Cardiac fibroblast (primary cell): ENCODE data around the gene MAGI2.
"Not testable (repeated sequence)": the region's sequence is repeated elsewhere in the genome, so short reads cannot be mapped to it uniquely, and the experiment has no call there.

Experiments
- DNase-seq, 2 donors: peaks; one replicate each; pipeline versions ENCODE4 v3.0.0 to v3.0.0-alpha.2; 2010; ENCODE audit warnings: low read depth in 2 of 2
- H3K4me3 ChIP-seq, 2 donors: replicated peaks in 1 of 2; 1 replicate in 1 of 2; 2 replicates in 1 of 2; pipeline ENCODE4 v1.5.1; 2011; ENCODE audit warnings: low read depth in 2 of 2, low read length in 2 of 2, mild to moderate bottlenecking in 2 of 2, moderate library complexity in 1 of 2
- CTCF ChIP-seq: IDR thresholded peaks from one replicate; pipeline ENCODE4 v1.5.1; 2011; ENCODE audit warnings: low read depth, mild to moderate bottlenecking, low read length, inconsistent platforms

The MAGI2 gene

GRCh38 chr7:79452495-79453265 is 787 bp downstream of the MAGI2 start:
- H3K4me3 ChIP-seq, result peak overlapping the region; percentile 85 to 90
- no peak for TF ChIP-seq CTCF
- DNase-seq, result peak; percentile 42 to 67

DNA sequence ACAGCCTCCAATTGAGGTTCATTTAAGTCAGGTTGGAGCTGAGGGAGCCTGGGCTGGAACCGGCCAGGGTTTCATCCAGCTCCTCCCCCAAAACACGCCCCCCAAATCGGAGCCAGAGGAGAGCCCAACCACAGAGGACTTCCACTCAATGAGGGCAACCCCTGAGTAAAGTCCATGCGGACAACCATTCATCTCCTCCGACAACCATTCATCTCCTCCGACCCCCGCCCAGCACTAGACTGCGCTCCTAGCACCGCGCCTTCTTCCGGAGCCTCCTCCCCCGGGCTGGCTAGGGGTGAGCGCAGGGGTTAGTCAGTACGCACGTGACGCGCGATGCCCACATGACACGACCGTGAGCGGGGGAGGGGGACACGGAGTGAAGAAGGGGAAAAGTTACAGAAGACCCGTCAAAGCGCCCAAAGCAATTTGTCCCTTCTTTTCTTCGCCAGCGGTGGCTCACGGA is 1.4 kb downstream of the MAGI2 start:
- no peak for TF ChIP-seq CTCF
- peak; percentile 85 to 93 for DNase-seq
- peak overlapping the region; percentile 85 to 90 for H3K4me3 ChIP-seq

- no peak for TF ChIP-seq CTCF
- peak overlapping the region; percentile 85 to 90 for H3K4me3 ChIP-seq
- peak in 1 of 2 donors; percentile 26 for DNase-seq
Observed at GRCh38 chr7:79451580-79451979, 1.9 kb downstream of the MAGI2 start.

GRCh38 chr7:79442766-79443165 is 10.7 kb downstream of the MAGI2 start:
- H3K4me3 ChIP-seq, result not testable (repeated sequence)
- DNase-seq, result peak in 1 of 2 donors; percentile 47

GRCh38 chr7:79436378-79436777 is 17.1 kb downstream of the MAGI2 start:
- TF ChIP-seq CTCF, result no peak
- peak in 1 of 2 donors; percentile 45 for DNase-seq
- no peak overlapping the region for H3K4me3 ChIP-seq

DNA sequence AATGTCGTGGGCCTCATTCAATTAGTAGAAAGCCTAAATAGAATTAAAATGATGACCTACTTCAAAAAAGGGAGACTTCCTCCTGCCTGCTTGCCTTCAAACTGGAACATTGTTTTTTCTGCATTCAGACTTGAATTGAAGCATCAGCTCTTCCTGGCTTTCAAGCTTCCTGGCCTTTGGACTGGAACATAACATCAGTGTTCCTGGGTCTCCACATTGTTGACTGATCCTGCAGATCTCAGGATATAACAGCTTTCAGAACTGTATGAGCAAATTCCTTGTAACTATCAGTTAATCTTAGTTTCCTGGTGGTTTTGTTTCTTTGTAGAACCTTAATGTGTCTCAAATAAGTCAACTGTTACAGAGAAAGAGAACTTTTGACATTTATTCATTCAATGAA is 18.6 kb downstream of the MAGI2 start:
- TF ChIP-seq CTCF, result no peak
- no peak overlapping the region for H3K4me3 ChIP-seq
- peak in 1 of 2 donors; percentile 10 for DNase-seq

DNA sequence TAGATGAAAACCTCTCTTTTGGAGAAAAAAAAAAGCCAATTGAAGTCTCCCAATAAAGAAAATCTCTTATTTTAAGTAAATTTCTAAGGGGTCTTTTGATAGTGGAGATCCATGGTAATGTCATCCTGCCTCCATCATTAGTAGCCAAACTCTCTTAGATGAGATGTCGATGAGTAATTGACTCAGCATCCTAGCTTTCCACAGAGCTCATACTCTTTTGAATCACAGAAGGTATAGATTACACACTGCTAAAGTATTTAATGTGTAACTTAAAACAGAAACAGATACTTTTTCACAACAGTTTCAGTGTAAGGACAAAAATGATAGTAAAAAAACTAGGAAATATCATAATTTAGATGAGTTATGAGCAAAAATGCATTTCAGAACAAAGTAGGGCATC is 19.4 kb downstream of the MAGI2 start:
- DNase-seq, result peak in 1 of 2 donors; percentile 86
- TF ChIP-seq CTCF, result no peak

More for the DNA sequence above, 19.4 kb downstream of the MAGI2 start:
- H3K4me3 ChIP-seq, result no peak overlapping the region
